Spleen (tissue), 11 donors: ENCODE data around the gene NUDT1. TPM values are rescaled to one million over a fixed set of nuclear protein-coding genes. Genes with fewer than 3 reads are reported as not detected.

ENCODE experiments used
- DNase-seq: peaks from one replicate; pipeline ENCODE4 v3.0.0-alpha.2; 2020
- H3K27ac ChIP-seq, 8 donors: fragments of 200-600 bp; sonication (generic) in 7 of 8; 1 replicate in 4 of 8; 2 replicates in 4 of 8; pipeline versions ENCODE4 v1.5.0 to v1.8.0; 2016 to 2021; ENCODE audit warnings: inconsistent platforms in 4 of 8, mild to moderate bottlenecking in 4 of 8, moderate library complexity in 1 of 8
- H3K27me3 ChIP-seq, 7 donors: fragments of 200-600 bp; sonication (generic) in 6 of 7; replicated peaks in 1 of 7; 1 replicate in 4 of 7; 2 replicates in 3 of 7; pipeline versions ENCODE4 v1.5.0 to v1.8.0; 2016 to 2021; ENCODE audit warnings: inconsistent platforms in 3 of 7, mild to moderate bottlenecking in 1 of 7
- H3K36me3 ChIP-seq, 6 donors: fragments of 200-600 bp; sonication (generic) in 5 of 6; 1 replicate in 4 of 6; 2 replicates in 2 of 6; pipeline versions ENCODE4 v1.5.0 to v1.8.0; 2016 to 2021; ENCODE audit warnings: inconsistent platforms in 2 of 6
- H3K4me1 ChIP-seq, 6 donors: fragments of 200-600 bp; sonication (generic) in 5 of 6; 1 replicate in 3 of 6; 2 replicates in 3 of 6; pipeline versions ENCODE4 v1.5.0 to v1.8.0; 2016 to 2021; ENCODE audit warnings: inconsistent platforms in 3 of 6
- H3K4me3 ChIP-seq, 8 donors: fragments of 200-600 bp; sonication (generic) in 7 of 8; 1 replicate in 4 of 8; 2 replicates in 4 of 8; pipeline versions ENCODE4 v1.5.0 to v1.8.0; 2016 to 2021; ENCODE audit warnings: inconsistent platforms in 4 of 8, mild to moderate bottlenecking in 4 of 8, moderate library complexity in 2 of 8
- H3K9me3 ChIP-seq, 8 donors: fragments of 200-600 bp; sonication (generic) in 7 of 8; 1 replicate in 4 of 8; 2 replicates in 4 of 8; pipeline versions ENCODE4 v1.5.0 to v1.8.0; 2016 to 2021; ENCODE audit warnings: inconsistent platforms in 4 of 8
- POLR2A ChIP-seq, 3 donors: fragments of 450-650 bp; IDR thresholded peaks; one replicate each; pipeline ENCODE4 v1.5.1; 2017; ENCODE audit warnings: antibody characterized with exemption in 3 of 3, mild to moderate bottlenecking in 1 of 3
- POLR2AphosphoS5 ChIP-seq, 3 donors: sonication (generic); formaldehyde crosslinking; IDR thresholded peaks; one replicate each; pipeline ENCODE4 v1.5.1; 2017; ENCODE audit warnings: antibody characterized with exemption in 3 of 3
- WGBS, 5 donors: extraction: QIAGEN DNeasy Blood & Tissue Kit in 3 of 5; methylation state at CpG; one replicate each; pipeline versions ENCODE4 v1.1.5 to v1.1.7; 2013 to 2018; 5-methylcytosine and 5-hydroxymethylcytosine counted together
- intact Hi-C: fragments of 100-400 bp; cut with DNase I; formaldehyde crosslinking; loops from one replicate; pipeline ENCODE4 v1.15.0; 2023; ENCODE audit warnings: low total_unique reads
- polyA plus RNA-seq, 3 donors: library from polyadenylated mRNA; stranded (reverse); fragments of 200-250 nt; gene quantifications; one replicate each; pipeline ENCODE4 v1.2.1, GENCODE V29; 2013
- total RNA-seq, 7 donors: library from RNA; depleted of rRNA in 3 of 7; stranded (reverse); fragments of >200 nt in 3 of 7; fragmentation: NEBNext Ultra II Directional in 4 of 7; extraction: Animal tissue kit (Norgen Biotek cat#: 25700) in 4 of 7; gene quantifications; one replicate each; pipeline versions ENCODE4 v1.1.0 to v1.2.1, GENCODE V29; 2016 to 2021
- TF ChIP-seq, protein P1 (sequence below), 11 experiments: fragments of 200-600 bp in 7 of 11; fragments of 450-650 bp in 4 of 11; sonication (generic) in 4 of 11; IDR thresholded peaks in 8 of 11; conservative IDR thresholded peaks in 3 of 11; 1 replicate in 7 of 11; 2 replicates in 4 of 11; pipeline versions ENCODE4 v1.4.0 to v1.8.0; 2016 to 2021; ENCODE audit warnings: antibody characterized with exemption in 11 of 11, inconsistent platforms in 4 of 11, mild to moderate bottlenecking in 1 of 11
- donor health status: healthy with polysubstance abuse.
- donor health status: DM: no; HTN: no; CAD: no; lungs with moderate emphysema.
- donor health status: DM: no; HTN: no; CAD: no.
- donor health status: Bipolar disorder and iron deficiency.
- donor health status: healthy.
- donor health status: DM: no; HTN: no; CAD: no.
- donor health status: DM: yes; HTN: yes; CAD: no.

The NUDT1 gene
- total and polyA plus RNA-seq, 10 donors = 13.7 to 69.3 (median 22.6) TPM

DNA sequence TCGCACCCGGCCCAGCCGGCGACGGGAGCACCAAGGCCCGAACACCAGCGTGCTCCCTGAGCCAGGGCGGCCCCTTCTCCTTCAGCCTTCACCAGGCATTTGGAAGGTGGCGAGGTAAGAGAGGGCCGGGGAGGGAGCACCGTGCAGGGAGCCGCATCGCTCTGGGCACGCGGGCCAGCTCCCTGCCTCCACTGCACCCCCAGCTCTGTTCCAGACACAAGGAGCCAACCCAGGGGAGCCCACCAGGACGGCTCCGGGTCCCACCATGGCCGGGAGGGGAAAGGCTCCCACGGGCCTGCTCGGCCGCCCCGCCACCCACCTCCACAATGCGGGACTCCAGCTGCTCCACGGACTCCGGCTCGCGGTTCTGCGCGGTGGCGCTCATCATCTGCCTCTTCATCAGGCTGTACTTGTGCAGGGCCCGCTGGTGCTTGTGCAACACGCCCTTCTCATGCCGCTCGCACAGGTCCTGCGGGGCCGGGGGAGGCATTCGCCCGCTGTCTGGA is 15.1 kb downstream of the NUDT1 start:
- Histone ChIP-seq H3K27ac (no peak overlapping the region), H3K4me3 (no peak overlapping the region), H3K4me1 (peaks cover 11 to 53% (median 26%) of the 10 kb centered on the region in 6 donors), H3K9me3 (no peaks in the 10 kb centered on the region), H3K36me3 (peaks cover 0 to 95% (median 63%) of the 10 kb centered on the region in 6 donors), H3K27me3 (no peaks in the 10 kb centered on the region)
- peak; percentile 76 for DNase-seq
- TF ChIP-seq POLR2AphosphoS5 (IDR thresholded peaks at IDR 0.05) (peak in 2 of 3 donors; percentile 44 to 66), POLR2A (IDR thresholded peaks at IDR 0.05) (no peak)
- intact Hi-C loops = no loop called here
- WGBS, 5 donors = 96 to 97% (median 96%) methylated on average over 26 to 38 of the region's 38 CpGs

DNA sequence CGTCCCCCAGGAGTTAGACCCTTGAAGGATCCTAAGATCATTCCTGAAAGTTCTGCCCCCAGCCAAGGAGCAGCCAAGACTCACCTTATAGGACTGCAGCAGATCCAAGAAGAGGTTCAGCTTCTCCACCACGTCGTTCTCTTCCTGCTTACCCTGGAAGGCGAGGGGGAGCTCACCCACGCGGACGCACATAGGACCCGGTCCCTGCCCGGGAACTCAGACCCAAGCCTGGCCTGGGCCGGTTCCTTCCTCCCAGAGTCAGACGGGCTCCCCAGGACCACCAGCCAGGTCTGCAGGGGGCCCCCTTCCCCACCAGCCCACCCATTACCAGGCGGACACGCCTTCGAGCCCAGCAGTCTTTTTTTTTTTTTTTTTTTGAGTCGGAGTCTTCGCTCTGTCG is 15.6 kb downstream of the NUDT1 start:
- Histone ChIP-seq H3K4me1 (peaks cover 11 to 55% (median 30%) of the 10 kb centered on the region in 6 donors), H3K36me3 (peaks cover 0 to 98% (median 64%) of the 10 kb centered on the region in 6 donors), H3K27ac (no peak overlapping the region), H3K27me3 (no peaks in the 10 kb centered on the region), H3K4me3 (no peak overlapping the region), H3K9me3 (no peaks in the 10 kb centered on the region)
- WGBS, 5 donors = 91 to 96% (median 94%) methylated on average over 10 to 17 of the region's 17 CpGs
- TF ChIP-seq POLR2A (IDR thresholded peaks at IDR 0.05) (no peak), POLR2AphosphoS5 (IDR thresholded peaks at IDR 0.05) (no peak)
- TF ChIP-seq, protein P1, sequence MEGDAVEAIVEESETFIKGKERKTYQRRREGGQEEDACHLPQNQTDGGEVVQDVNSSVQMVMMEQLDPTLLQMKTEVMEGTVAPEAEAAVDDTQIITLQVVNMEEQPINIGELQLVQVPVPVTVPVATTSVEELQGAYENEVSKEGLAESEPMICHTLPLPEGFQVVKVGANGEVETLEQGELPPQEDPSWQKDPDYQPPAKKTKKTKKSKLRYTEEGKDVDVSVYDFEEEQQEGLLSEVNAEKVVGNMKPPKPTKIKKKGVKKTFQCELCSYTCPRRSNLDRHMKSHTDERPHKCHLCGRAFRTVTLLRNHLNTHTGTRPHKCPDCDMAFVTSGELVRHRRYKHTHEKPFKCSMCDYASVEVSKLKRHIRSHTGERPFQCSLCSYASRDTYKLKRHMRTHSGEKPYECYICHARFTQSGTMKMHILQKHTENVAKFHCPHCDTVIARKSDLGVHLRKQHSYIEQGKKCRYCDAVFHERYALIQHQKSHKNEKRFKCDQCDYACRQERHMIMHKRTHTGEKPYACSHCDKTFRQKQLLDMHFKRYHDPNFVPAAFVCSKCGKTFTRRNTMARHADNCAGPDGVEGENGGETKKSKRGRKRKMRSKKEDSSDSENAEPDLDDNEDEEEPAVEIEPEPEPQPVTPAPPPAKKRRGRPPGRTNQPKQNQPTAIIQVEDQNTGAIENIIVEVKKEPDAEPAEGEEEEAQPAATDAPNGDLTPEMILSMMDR (IDR thresholded peaks at IDR 0.05 in 8 of 11, conservative IDR thresholded peaks at IDR 0.05 in 3 of 11) = no peak
- DNase-seq = no peak
- intact Hi-C loops = no loop called here

DNA sequence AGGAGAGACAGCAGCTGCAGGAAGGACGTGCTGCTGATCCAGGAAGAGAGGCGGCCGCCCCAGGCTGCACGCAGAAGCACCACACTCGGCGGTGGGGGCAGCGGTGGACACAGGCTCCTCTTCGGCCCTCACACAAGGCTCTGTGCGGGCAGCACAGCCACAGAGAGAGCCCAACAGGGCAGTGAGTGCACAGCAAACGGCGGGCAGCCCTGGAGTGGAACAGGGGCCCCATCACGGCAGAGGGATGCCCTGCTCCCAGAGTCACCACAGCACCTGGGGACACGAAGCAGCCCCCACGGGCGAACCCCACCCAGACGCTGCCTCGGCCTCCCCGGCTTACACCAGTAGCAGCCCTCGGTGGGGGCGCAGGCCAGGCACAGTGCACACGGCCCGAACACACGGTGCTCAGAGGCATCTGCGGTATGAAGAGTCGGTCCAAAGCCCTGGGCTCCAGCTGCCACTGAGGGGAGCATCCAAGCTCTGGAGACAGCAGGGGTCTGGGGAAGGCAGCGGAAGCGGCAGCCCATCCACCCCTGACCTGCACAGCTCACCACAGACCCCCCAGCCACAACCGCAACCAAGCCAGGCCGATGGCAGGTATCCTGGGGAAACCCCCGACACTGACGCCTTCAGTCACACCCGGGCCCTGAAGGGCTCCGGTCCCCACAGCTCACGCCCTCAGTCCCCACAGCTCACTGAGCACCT is 16.8 kb downstream of the NUDT1 start:
- no peak overlapping the region for H3K4me3 ChIP-seq
- H3K36me3 ChIP-seq = peaks cover 0 to 100% (median 69%) of the 10 kb centered on the region in 6 donors
- TF ChIP-seq POLR2A (IDR thresholded peaks at IDR 0.05) (no peak), POLR2AphosphoS5 (IDR thresholded peaks at IDR 0.05) (peak; percentile 14 to 59 (median 59))
- DNase-seq = peak; percentile 83
- H3K9me3 ChIP-seq = no peaks in the 10 kb centered on the region
- 68 to 91% (median 82%) methylated on average over 9 to 34 of the region's 34 CpGs for WGBS, 5 donors
- H3K27ac ChIP-seq = peak overlapping the region in 1 of 8 donors; percentile 47
- H3K27me3 ChIP-seq = no peaks in the 10 kb centered on the region
- intact Hi-C loops = no loop called here
- peaks cover 11 to 43% (median 28%) of the 10 kb centered on the region in 6 donors for H3K4me1 ChIP-seq

DNA sequence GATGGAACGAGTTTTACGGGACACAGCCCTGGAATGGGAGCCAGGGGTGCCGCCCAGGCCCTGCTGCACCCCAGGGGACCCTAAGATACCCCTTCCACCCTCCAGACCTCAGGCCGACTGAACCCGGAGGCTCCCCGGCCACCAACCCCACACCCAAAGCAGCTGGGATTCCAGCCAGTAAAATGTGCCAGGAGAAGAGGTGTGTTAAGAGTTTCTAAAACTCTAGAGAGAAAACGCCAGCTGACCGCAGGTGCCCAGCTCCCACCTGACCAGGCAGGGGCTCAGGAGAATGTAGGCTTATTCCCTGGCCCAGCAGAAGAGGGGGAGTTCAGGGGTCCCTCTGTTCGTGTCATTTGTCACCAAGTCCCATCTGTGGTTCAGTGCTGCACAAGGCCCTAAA is 17.5 kb downstream of the NUDT1 start:
- DNase-seq = no peak
- TF ChIP-seq POLR2AphosphoS5 (IDR thresholded peaks at IDR 0.05) (no peak), POLR2A (IDR thresholded peaks at IDR 0.05) (no peak)
- TF ChIP-seq, protein P1 (IDR thresholded peaks at IDR 0.05 in 8 of 11, conservative IDR thresholded peaks at IDR 0.05 in 3 of 11) = no peak
- intact Hi-C loops = no loop called here
- Histone ChIP-seq H3K4me1 (peaks cover 11 to 42% (median 28%) of the 10 kb centered on the region in 6 donors), H3K36me3 (peaks cover 0 to 100% (median 70%) of the 10 kb centered on the region in 6 donors), H3K27me3 (no peaks in the 10 kb centered on the region), H3K4me3 (no peak overlapping the region), H3K9me3 (no peaks in the 10 kb centered on the region), H3K27ac (peak overlapping the region in 1 of 8 donors; percentile 47)
- 88 to 97% (median 91%) methylated on average over 9 of the region's 9 CpGs for WGBS, 5 donors

DNA sequence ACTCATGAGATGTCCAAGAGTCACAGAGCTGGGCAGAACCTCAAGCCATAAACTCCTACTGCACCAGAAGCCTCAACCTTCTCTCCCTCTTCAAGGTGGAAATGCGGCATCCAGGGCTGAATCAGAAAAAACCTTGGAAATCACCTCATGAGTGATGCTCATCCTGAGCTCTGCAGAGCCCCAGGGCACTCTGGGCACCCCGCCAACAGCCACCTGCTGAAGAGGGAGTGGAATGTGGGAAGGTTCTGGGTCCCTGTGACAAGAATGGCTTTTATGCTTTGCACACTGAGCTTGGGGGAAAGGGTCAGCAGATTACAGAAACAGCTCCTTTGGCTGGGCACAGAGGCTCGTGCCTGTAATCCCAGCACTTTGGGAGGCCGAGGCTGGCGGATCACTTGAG is 18.8 kb downstream of the NUDT1 start:
- no peaks in the 10 kb centered on the region for H3K27me3 ChIP-seq
- H3K36me3 ChIP-seq = peaks cover 0 to 100% (median 60%) of the 10 kb centered on the region in 6 donors
- H3K4me1 ChIP-seq = peaks cover 11 to 42% (median 28%) of the 10 kb centered on the region in 6 donors
- intact Hi-C loops = no loop called here
- peak overlapping the region in 5 of 8 donors; percentile 74 to 87 (median 79) for H3K27ac ChIP-seq
- no peaks in the 10 kb centered on the region for H3K9me3 ChIP-seq
- no peak overlapping the region for H3K4me3 ChIP-seq
- DNase-seq = no peak
- no peak for TF ChIP-seq POLR2AphosphoS5 (IDR thresholded peaks at IDR 0.05)
- TF ChIP-seq POLR2A (IDR thresholded peaks at IDR 0.05) = no peak
- TF ChIP-seq, protein P1 (IDR thresholded peaks at IDR 0.05 in 8 of 11, conservative IDR thresholded peaks at IDR 0.05 in 3 of 11) = no peak
- WGBS, 5 donors = 84 to 91% (median 88%) methylated on average over 5 of the region's 5 CpGs
